ENCODE measurements around the gene DNAJC12. TPM values are rescaled to one million over a fixed set of nuclear protein-coding genes. Genes with fewer than 3 reads are reported as not detected.

The DNAJC12 gene
- total RNA-seq, 3 donors from 2014 or later: 6.3 to 8.8 (median 8.8) TPM

- no peak for TF ChIP-seq CTCF (IDR thresholded peaks at IDR 0.05)
- intact Hi-C loops (cut with DNase I, micrococcal nuclease): loop anchor here in 1 of 2 donors (10.0 kb wide), 1 partner anchor 95 kb away; the partner anchor contains the start of gene CTNNA3
- ATAC-seq (no peak), DNase-seq (no peak)
- Histone ChIP-seq H3K9me3 (no peaks in the 10 kb centered on the region), H3K4me3 (no peak overlapping the region), H3K4me1 (ENCODE audit: low read depth) (no peaks in the 10 kb centered on the region), H3K36me3 (ENCODE audit: low read depth) (no peaks in the 10 kb centered on the region)
Measured at GRCh38 chr10:67789769-67790168, 48.2 kb downstream of the DNAJC12 start.

DNA sequence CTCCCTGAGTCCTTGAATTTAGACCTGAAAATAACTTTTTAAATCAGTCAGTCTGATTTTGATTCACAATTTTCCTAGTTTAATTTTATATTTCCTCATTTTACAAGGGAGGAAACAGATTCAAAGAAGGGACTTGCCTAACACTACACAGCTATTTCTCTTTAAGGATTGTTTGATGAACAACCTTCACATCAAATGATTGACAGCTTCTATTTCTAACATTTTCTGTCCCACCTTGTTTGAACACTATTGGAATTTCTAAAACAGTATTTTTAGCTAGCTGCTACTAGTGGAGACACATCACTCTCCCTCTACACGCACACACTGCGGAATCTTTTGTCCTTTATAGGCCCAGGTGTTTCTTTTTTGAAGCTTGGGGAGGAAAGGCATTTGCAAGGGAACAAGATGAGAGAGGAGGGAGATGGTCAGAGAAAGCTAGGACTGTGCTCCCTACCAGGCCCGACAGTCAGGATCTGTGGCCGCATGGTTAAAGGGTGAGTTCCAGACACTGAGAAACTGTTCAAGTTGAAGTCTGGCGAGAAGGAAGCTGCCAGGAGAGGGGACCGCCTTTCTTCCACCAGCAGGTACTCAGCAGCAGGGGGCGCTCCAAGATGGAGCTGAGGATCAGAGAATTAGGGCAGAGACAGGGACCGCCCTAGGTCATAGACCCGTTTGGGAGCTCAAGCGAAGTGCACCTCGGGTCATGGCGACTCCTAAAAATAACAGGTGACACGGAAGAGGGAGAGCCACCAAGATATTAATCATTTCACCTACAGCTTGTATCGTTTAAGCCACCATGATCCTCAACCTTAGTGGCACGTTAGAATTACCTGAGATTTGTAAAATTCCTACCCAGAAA lies 49.7 kb downstream of the DNAJC12 start:
- ATAC-seq: peak; percentile 81
- Histone ChIP-seq H3K4me3 (no peak overlapping the region), H3K36me3 (ENCODE audit: low read depth) (no peaks in the 10 kb centered on the region), H3K4me1 (ENCODE audit: low read depth) (no peaks in the 10 kb centered on the region), H3K9me3 (no peaks in the 10 kb centered on the region)
- peak; percentile 38 for TF ChIP-seq CTCF (IDR thresholded peaks at IDR 0.05)
- intact Hi-C loops (cut with DNase I, micrococcal nuclease): loop anchor here in 1 of 2 donors (10.0 kb wide), 1 partner anchor 93 kb away; the partner anchor contains the start of gene CTNNA3
- peak; percentile 68 to 86 (median 85) for DNase-seq

- H3K36me3 ChIP-seq (ENCODE audit: low read depth): no peaks in the 10 kb centered on the region
- H3K9me3 ChIP-seq: no peaks in the 10 kb centered on the region
- DNase-seq (no peak), ATAC-seq (peak; percentile 41)
- H3K4me3 ChIP-seq: no peak overlapping the region
- TF ChIP-seq CTCF (IDR thresholded peaks at IDR 0.05): no peak
- intact Hi-C loops (cut with DNase I, micrococcal nuclease): loop anchor here in 1 of 2 donors (10.0 kb wide), 1 partner anchor 90 kb away; the partner anchor contains the start of gene CTNNA3
- H3K4me1 ChIP-seq (ENCODE audit: low read depth): peaks cover 2% of the 10 kb centered on the region
Measured at GRCh38 chr10:67785098-67785497, 52.9 kb downstream of the DNAJC12 start.

GRCh38 chr10:67784474-67784873 lies 53.5 kb downstream of the DNAJC12 start:
- no peak for TF ChIP-seq CTCF (IDR thresholded peaks at IDR 0.05)
- intact Hi-C loops (cut with DNase I, micrococcal nuclease): loop anchor here (5.0 to 10.0 kb wide), 2 partner anchors 87 to 90 kb away; partner anchors contain the start of gene CTNNA3 (in 2 of the 2)
- DNase-seq (no peak), ATAC-seq (no peak)
- peaks cover 2% of the 10 kb centered on the region for H3K4me1 ChIP-seq (ENCODE audit: low read depth)
- H3K36me3 ChIP-seq (ENCODE audit: low read depth): no peaks in the 10 kb centered on the region
- H3K9me3 ChIP-seq: no peaks in the 10 kb centered on the region
- no peak overlapping the region for H3K4me3 ChIP-seq

GRCh38 chr10:67783606-67784294 lies 54.2 kb downstream of the DNAJC12 start:
- ATAC-seq (peak; percentile 77), DNase-seq (peak in 1 of 3 donors; percentile 39)
- H3K9me3 ChIP-seq: no peaks in the 10 kb centered on the region
- H3K4me3 ChIP-seq: no peak overlapping the region
- TF ChIP-seq CTCF (IDR thresholded peaks at IDR 0.05): no peak
- peaks cover 2% of the 10 kb centered on the region for H3K4me1 ChIP-seq (ENCODE audit: low read depth)
- intact Hi-C loops (cut with DNase I, micrococcal nuclease): loop anchor here (5.0 to 10.0 kb wide), 2 partner anchors 86 to 89 kb away; partner anchors contain the start of gene CTNNA3 (in 2 of the 2)
- H3K36me3 ChIP-seq (ENCODE audit: low read depth): no peaks in the 10 kb centered on the region
